Ureter (tissue), 1 donor: ENCODE data around the gene NUP214. TPM values are rescaled to one million over a fixed set of nuclear protein-coding genes. Genes with fewer than 3 reads are reported as not detected.
"Not testable (repeated sequence)": the region's sequence is repeated elsewhere in the genome, so short reads cannot be mapped to it uniquely, and the experiment has no call there.

Source experiments
- DNase-seq: peaks from one replicate; pipeline ENCODE4 v3.0.0-alpha.2; 2020; ENCODE audit warnings: low spot score
- total RNA-seq: library from RNA; stranded (reverse); gene quantifications from one replicate; pipeline ENCODE4 v1.2.4, GENCODE V29; 2023
- donor health status: DM: yes; HTN: yes; CAD: no.

The NUP214 gene
- total RNA-seq, 1 donor from 2014 or later: 83.3 TPM

GRCh38 chr9:131116281-131117120 is 8.9 kb upstream of the NUP214 start:
- no peak for DNase-seq

- DNase-seq: no peak
Observed at GRCh38 chr9:131117121-131117761, 8.1 kb upstream of the NUP214 start.

- DNase-seq: no peak
Observed at GRCh38 chr9:131117762-131118145, 7.6 kb upstream of the NUP214 start.

GRCh38 chr9:131119600-131119999 is 5.8 kb upstream of the NUP214 start:
- no peak for DNase-seq

GRCh38 chr9:131120620-131121228 is 4.7 kb upstream of the NUP214 start:
- DNase-seq: no peak

GRCh38 chr9:131121346-131121745 is 4.0 kb upstream of the NUP214 start:
- DNase-seq: no peak

- no peak for DNase-seq
Observed at GRCh38 chr9:131122158-131122557, 3.2 kb upstream of the NUP214 start.

- no peak for DNase-seq
Observed at GRCh38 chr9:131125038-131125287, 423 bp upstream of the NUP214 start.

GRCh38 chr9:131126059-131126426 is 657 bp downstream of the NUP214 start:
- DNase-seq: no peak

GRCh38 chr9:131129183-131129582 is 3.8 kb downstream of the NUP214 start:
- no peak for DNase-seq

GRCh38 chr9:131138676-131139075 is 13.3 kb downstream of the NUP214 start:
- no peak for DNase-seq

- no peak for DNase-seq
Observed at GRCh38 chr9:131140112-131140511, 14.7 kb downstream of the NUP214 start.

GRCh38 chr9:131140550-131140949 is 15.2 kb downstream of the NUP214 start:
- no peak for DNase-seq

GRCh38 chr9:131142160-131142559 is 16.8 kb downstream of the NUP214 start:
- no peak for DNase-seq

GRCh38 chr9:131144201-131144600 is 18.8 kb downstream of the NUP214 start:
- DNase-seq: no peak

- no peak for DNase-seq
Observed at GRCh38 chr9:131145245-131145644, 19.9 kb downstream of the NUP214 start.

GRCh38 chr9:131146186-131146585 is 20.8 kb downstream of the NUP214 start:
- DNase-seq: no peak

- no peak for DNase-seq
Observed at GRCh38 chr9:131148276-131148675, 22.9 kb downstream of the NUP214 start.

GRCh38 chr9:131148966-131149687 is 23.7 kb downstream of the NUP214 start:
- DNase-seq: no peak

- no peak for DNase-seq
Observed at GRCh38 chr9:131149688-131150053, 24.3 kb downstream of the NUP214 start.

GRCh38 chr9:131153595-131153994 is 28.2 kb downstream of the NUP214 start:
- DNase-seq: no peak

GRCh38 chr9:131158673-131159072 is 33.3 kb downstream of the NUP214 start:
- not testable (repeated sequence) for DNase-seq
